Testis (tissue), 2 donors: ENCODE results near the gene THAP10.

ENCODE experiments used
- CTCF ChIP-seq, 3 experiments: fragments of 450-650 bp in 2 of 3; fragments of 200-600 bp in 1 of 3; sonication (generic) in 1 of 3; IDR thresholded peaks; one replicate each; pipeline ENCODE4 v1.5.1; 2016 to 2019; ENCODE audit warnings: antibody characterized with exemption in 3 of 3, mild to moderate bottlenecking in 2 of 3, moderate library complexity in 1 of 3
- POLR2A ChIP-seq: fragments of 450-650 bp; IDR thresholded peaks from one replicate; pipeline ENCODE4 v1.6.1; 2017; ENCODE audit warnings: antibody characterized with exemption, mild to moderate bottlenecking, moderate library complexity

GRCh38 chr15:70873232-70874054 lies 18.8 kb downstream of the THAP10 start:
- no peak for TF ChIP-seq CTCF (IDR thresholded peaks at IDR 0.05)
- no peak for TF ChIP-seq POLR2A
